Hematopoietic multipotent progenitor cell treated with erythropoietin and hydrocortisone succinate and interleukin-3 and kit ligand, for 4 days (in vitro differentiated cells): ENCODE measurements around the gene NHSL2.

ENCODE experiments used
- DNase-seq: peaks from one replicate; pipeline ENCODE4 v3.0.0-alpha.2; 2015

Gene NHSL2

GRCh38 chrX:71993371-71993770 is 82.7 kb downstream of the NHSL2 start:
- no peak for DNase-seq

GRCh38 chrX:71994601-71995000 is 84.0 kb downstream of the NHSL2 start:
- DNase-seq: no peak

- no peak for DNase-seq
Observed at GRCh38 chrX:71995122-71995521, 84.5 kb downstream of the NHSL2 start.

DNA sequence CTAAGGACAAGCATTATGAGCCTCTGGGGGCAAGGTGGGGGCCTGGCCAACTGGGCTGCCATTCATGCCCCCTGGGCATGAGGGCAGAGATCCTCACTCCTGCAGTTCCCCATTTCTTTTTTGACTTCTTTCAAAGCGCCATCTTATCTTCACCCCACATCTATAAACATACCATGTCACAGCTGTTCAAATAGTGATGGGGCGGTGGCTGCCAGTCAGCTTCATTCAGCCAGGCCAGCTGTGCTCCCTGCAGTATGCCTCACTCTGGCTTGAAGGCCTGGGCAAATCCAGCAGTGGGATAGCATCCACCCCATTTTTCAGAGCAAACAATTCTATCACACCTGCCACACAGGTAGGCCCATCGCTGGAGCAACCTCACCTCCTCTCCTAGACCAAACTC is 85.5 kb downstream of the NHSL2 start:
- DNase-seq: peak; percentile 64

GRCh38 chrX:71996826-71997225 is 86.2 kb downstream of the NHSL2 start:
- no peak for DNase-seq

DNA sequence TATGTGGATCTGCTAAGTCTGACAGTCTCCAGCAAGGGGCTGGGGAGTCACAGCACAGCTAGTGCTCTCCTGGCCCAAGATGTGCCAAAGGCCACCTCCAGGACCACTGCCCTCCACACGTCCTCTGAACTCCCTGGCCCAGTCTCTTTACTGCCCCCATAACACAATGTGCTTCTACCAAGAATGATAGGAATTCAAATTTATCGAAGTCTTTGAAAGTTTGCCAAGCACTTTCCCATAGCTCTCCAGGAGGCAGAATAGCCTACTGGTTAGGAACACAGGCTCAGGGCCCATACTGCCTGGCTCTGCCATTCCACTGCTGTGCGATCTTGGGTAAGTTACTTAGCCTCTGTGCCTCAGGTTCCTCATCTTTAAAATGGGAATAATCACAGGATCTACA is 86.7 kb downstream of the NHSL2 start:
- no peak for DNase-seq

- peak; percentile 66 for DNase-seq
Observed at GRCh38 chrX:71998836-71999509, 88.3 kb downstream of the NHSL2 start.

- no peak for DNase-seq
Observed at GRCh38 chrX:71999535-71999934, 88.9 kb downstream of the NHSL2 start.

- DNase-seq: no peak
Observed at GRCh38 chrX:72001471-72001870, 90.8 kb downstream of the NHSL2 start.

- DNase-seq: no peak
Observed at GRCh38 chrX:72001906-72002305, 91.3 kb downstream of the NHSL2 start.

- DNase-seq: no peak
Observed at GRCh38 chrX:72002875-72003274, 92.2 kb downstream of the NHSL2 start.

DNA sequence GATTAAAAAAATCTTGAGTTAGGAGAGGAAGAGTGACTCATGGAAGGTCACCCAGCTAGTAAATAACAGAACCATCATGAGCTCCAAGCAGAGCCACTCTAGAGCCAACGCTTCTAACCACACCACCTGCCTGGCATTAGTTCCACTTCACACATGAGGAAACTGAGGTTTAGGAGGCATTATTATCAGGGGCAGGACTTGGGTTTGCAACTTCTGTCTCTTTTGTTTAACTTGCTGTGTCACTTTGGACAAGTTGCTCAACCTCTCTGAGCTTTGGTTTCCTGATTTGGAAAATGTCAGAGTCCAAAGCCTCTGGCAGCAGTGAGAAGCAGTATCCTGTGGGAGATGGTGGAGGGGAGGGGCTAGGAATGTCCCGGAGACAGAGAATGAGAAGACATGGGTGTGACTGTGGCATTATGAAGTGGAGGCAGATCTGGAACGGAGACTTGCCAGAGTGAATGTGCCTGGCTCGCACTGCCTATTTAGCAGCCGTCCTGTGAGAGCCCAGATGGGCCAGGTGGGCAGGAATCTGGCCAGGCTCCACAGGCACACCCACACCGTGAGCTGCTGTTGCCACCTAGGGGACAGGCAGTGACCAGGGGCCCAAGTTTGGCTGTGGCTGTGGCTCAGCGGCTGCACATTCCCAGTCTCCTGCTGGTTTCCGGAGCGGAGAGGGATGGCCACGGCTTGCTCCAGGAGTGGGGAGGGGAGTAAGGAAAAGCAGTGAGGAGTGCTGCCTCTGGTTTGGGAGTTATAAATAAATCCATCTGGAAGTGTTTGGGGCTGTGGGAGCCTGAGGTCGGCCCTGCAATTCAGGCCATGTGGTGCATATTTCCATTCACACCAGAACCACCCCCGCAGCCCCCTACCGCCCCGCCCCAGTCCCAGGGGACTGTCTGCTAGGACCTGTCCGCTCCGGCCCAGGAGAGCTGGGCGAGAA is 93.4 kb downstream of the NHSL2 start:
- no peak for DNase-seq

GRCh38 chrX:72005046-72005445 is 94.4 kb downstream of the NHSL2 start:
- DNase-seq: no peak

GRCh38 chrX:72006461-72006860 is 95.8 kb downstream of the NHSL2 start:
- no peak for DNase-seq

DNA sequence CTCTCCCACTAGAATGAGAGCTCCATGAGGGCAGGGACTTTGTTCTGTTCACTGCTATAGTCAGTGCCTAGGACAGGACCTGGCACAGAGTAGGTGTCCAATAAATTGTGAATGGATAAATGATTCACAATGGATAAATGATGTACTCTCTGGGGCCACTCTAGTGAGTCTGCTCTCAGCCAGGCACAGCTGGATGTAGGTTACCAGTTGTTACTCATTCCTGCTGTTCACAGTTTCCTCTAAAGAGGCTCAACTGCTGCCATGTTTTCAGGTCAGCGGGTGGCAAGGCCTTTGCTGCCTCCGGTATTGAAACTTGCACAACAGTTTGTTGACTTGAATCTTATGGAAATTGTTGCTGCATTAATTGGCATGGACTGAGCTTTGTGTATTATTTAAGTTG is 99.1 kb downstream of the NHSL2 start:
- no peak for DNase-seq

- DNase-seq: no peak
Observed at GRCh38 chrX:72011734-72012133, 101.1 kb downstream of the NHSL2 start.

DNA sequence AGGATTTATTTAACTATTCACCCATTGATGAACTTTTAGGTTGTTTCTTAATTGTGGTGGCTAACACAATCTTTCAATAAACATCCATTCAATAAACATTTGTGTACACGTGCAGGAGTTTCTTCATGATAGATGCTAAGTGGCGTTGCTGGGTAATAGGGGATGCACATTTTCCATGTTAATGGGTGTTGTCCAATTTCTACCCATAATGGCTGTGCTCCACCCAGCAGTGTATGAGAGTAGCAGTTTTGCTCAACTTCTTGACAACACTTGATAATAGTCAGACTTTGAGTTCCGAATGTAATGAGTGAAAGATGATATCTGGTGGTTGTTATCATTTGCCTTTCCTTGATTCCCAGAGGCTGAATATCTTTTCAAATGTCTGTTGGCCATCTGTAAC is 104.7 kb downstream of the NHSL2 start:
- DNase-seq: no peak

DNA sequence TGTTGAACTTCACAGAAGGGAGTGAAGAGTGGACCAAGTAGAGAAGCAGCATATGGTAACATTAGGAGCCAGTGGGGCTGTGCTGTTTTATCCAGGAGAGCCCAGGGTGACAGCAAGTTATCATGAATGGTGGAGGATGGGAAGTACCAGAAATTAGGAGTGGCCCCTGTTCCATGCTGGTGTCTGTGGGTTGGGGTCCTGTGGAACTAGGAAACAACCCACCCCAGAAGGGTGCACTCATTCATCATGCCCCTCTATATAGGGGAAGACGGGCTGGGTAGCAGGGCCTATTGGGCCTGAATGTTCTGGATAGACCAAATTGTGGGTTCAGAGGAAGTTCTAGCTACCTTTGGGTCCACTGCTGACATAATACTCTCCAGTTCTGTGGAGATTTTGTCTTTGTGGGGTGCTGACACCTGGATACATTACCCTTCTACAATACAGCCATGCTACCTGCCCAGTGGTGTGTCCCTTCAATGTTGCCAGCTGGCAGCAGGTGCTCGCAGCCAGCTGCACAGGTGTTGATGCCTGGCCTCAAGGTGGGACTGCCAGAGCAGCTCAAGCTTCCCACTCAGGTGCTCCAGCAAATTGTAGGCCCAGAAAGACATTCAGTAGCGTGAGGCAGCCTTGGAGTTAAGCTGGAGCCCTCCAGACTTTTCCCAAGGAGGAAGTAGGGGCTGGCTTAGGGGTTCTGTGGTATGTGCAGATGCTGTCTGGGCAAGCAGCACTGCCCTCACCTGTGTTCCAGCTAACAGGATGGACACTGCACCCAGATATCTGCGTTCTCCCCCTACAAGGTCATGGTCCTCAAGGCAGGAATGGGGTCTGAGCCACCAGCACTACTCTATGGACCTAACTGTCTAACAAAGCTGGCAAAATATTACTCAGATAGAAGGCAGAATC is 106.5 kb downstream of the NHSL2 start:
- no peak for DNase-seq

DNA sequence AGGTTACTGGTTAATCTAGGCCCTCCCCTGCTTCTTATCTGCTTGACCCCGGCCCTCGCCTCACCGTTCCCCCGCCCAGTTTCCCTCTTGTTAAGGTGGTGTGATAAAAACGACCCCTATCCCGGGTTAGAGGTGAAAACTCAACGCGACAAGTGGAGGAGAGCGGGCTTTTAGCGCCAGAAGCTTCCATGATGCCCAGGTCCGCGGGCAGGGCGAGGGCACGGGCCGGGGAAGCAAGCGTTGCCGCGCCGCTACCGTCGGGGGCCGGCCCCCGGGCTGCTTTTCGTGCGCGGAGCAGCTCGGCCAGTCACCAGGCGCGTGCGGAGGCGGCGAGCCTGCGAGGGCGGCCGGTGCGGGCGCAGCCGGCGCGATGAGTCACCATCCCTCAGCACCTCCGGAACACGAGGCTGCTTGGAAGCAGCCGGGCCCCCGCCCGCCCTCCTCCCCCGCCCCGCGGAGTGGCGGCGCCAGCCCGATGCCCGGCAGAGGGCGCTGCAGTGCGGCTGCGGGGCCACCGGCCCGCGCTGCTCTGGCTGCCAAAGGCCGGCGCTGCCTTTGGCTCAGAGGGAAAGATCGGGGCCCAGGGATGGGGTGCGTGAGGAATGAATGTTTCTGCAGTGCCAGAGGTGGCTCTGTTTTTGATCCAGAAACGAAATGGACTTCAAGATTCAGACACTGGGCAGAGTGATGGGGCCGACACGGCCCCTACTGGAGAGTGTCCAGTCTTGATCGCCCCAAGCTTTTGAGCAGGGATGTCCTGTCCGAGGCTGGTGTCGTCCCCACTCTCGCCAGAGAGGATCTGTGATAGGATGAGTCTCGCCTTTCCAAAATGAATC is 107.8 kb downstream of the NHSL2 start:
- peak; percentile 89 for DNase-seq

DNA sequence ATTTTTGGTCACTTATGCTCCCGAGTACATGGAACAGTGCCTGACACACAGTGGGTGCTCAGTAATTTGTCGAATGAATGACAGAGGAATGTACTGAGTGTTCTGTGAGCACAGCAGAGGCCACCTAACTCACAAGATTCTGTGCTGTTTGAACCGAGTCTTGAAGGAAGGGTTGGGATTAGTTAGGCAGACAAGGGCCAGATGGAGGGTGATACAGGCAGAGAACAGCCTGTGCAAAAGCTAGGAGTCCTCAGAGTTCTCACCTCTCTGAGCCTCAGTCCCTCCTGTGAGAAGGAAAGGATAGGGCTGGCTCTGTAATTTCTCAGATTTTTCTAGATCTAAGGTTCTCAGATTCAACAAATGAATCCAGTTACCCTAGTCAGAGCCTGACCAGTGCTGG is 108.8 kb downstream of the NHSL2 start:
- no peak for DNase-seq

GRCh38 chrX:72020204-72020603 is 109.6 kb downstream of the NHSL2 start:
- no peak for DNase-seq

- no peak for DNase-seq
Observed at GRCh38 chrX:72020788-72021187, 110.1 kb downstream of the NHSL2 start.
